T47D (cell line): ENCODE data around the gene RBM27.

Source experiments
- DNase-seq, 2 experiments: peaks; one replicate each; pipeline versions ENCODE4 v3.0.0 to v3.0.0-alpha.2; 2011 to 2012; ENCODE audit warnings: low read depth in 1 of 2, low spot score in 1 of 2
- JUND ChIP-seq: IDR thresholded peaks from 2 replicates; pipeline ENCODE4 v1.6.1; 2012; ENCODE audit warnings: low read depth
- in situ Hi-C: cut with HindIII; loops from 2 replicates; pipeline ENCODE4 v1.10.0; 2016; ENCODE audit warnings: low sequenced_read_pairs, low pct_unique_long_range_greater_than_20kb

The RBM27 gene

GRCh38 chr5:146218168-146218567, 14.8 kb downstream of the RBM27 start:
- in situ Hi-C loops = no loop called here
- TF ChIP-seq JUND = no peak
- no peak for DNase-seq

- no peak for TF ChIP-seq JUND
- DNase-seq = no peak
- in situ Hi-C loops = no loop called here
These were observed 15.8 kb downstream of the RBM27 start for GRCh38 chr5:146219243-146219642.

GRCh38 chr5:146221234-146221633, 17.8 kb downstream of the RBM27 start:
- in situ Hi-C loops = no loop called here
- no peak for TF ChIP-seq JUND
- no peak for DNase-seq

- in situ Hi-C loops = no loop called here
- no peak for DNase-seq
- TF ChIP-seq JUND = no peak
These were observed 18.6 kb downstream of the RBM27 start for GRCh38 chr5:146222005-146222404.

GRCh38 chr5:146223179-146223578, 19.8 kb downstream of the RBM27 start:
- DNase-seq = no peak
- TF ChIP-seq JUND = no peak

GRCh38 chr5:146229222-146229621, 25.8 kb downstream of the RBM27 start:
- in situ Hi-C loops = no loop called here
- no peak for TF ChIP-seq JUND
- no peak for DNase-seq

More at GRCh38 chr5:146223179-146223578, 19.8 kb downstream of the RBM27 start:
- in situ Hi-C loops = no loop called here

GRCh38 chr5:146232223-146232622, 28.8 kb downstream of the RBM27 start:
- in situ Hi-C loops = no loop called here

GRCh38 chr5:146233441-146233840, 30.0 kb downstream of the RBM27 start:
- no peak for TF ChIP-seq JUND

More at GRCh38 chr5:146232223-146232622, 28.8 kb downstream of the RBM27 start:
- no peak for DNase-seq
- TF ChIP-seq JUND = no peak

GRCh38 chr5:146238973-146239372, 35.6 kb downstream of the RBM27 start:
- no peak for DNase-seq
- TF ChIP-seq JUND = no peak
- in situ Hi-C loops = no loop called here

More at GRCh38 chr5:146233441-146233840, 30.0 kb downstream of the RBM27 start:
- DNase-seq = no peak
- in situ Hi-C loops = no loop called here

- TF ChIP-seq JUND = no peak
- in situ Hi-C loops = no loop called here
- DNase-seq = no peak
These were observed 37.5 kb downstream of the RBM27 start for GRCh38 chr5:146240951-146241350.

- no peak for DNase-seq
- no peak for TF ChIP-seq JUND
These were observed 39.8 kb downstream of the RBM27 start for GRCh38 chr5:146243247-146243646.

GRCh38 chr5:146248561-146248960, 45.2 kb downstream of the RBM27 start:
- no peak for DNase-seq
- in situ Hi-C loops = no loop called here
- TF ChIP-seq JUND = no peak

More at GRCh38 chr5:146243247-146243646, 39.8 kb downstream of the RBM27 start:
- in situ Hi-C loops = no loop called here

GRCh38 chr5:146249801-146250200, 46.4 kb downstream of the RBM27 start:
- DNase-seq = no peak
- in situ Hi-C loops = no loop called here
- TF ChIP-seq JUND = no peak
